Endothelial cell of umbilical vein (primary cell): ENCODE measurements around the gene TMEM120B. TPM values are rescaled to one million over a fixed set of nuclear protein-coding genes. Genes with fewer than 3 reads are reported as not detected.

Source experiments
- BruUV-seq: library from RNA; stranded (reverse); fragments of 400-500 nt; replicated peaks from 2 replicates; lab custom pipeline; 2021; lab: Mats Ljungman, UMichigan
- CTCF ChIA-PET: fragments of 300-600, 350-600 bp; sonication (Branson Sonifier 250); formaldehyde crosslinking; loops from one replicate; lab custom pipeline; 2021; ENCODE audit warnings: antibody characterized with exemption, inconsistent platforms; lab: Charles Lee
- POLR2A ChIA-PET: fragments of 300-600, 350-600 bp; sonication (Branson Sonifier 250); formaldehyde crosslinking; loops from one replicate; lab custom pipeline; 2021; ENCODE audit warnings: antibody characterized with exemption, inconsistent platforms; lab: Charles Lee
- DNase-seq: peaks from one replicate; pipeline ENCODE4 v3.0.0-alpha.2; 2011; ENCODE audit warnings: low read depth, low spot score
- FAIRE-seq: peaks from 2 replicates; lab custom pipeline; 2011; peaks lifted over from hg19 to GRCh38; lab: Jason Lieb, UNC
- H2AFZ ChIP-seq: 2 replicates; pipeline ENCODE4 v1.6.0; 2012; ENCODE audit warnings: low read depth, low read length, control low read depth, inconsistent platforms
- H3K27ac ChIP-seq: 2 replicates; pipeline ENCODE4 v1.5.1; 2011; ENCODE audit warnings: low read depth, mild to moderate bottlenecking, control low read depth, low read length, moderate library complexity; ENCODE audit not compliant: insufficient read depth
- H3K27me3 ChIP-seq, 2 experiments: 2 replicates each; pipeline versions ENCODE4 v1.6.0 to v1.6.1; 2011; ENCODE audit warnings: low read length in 2 of 2, mixed read lengths in 1 of 2; ENCODE audit not compliant: control insufficient read depth in 2 of 2, insufficient read depth in 2 of 2
- H3K36me3 ChIP-seq, 2 experiments: 2 replicates in 1 of 2; 3 replicates in 1 of 2; pipeline ENCODE4 v1.5.1; 2011; ENCODE audit warnings: low read length in 2 of 2, mild to moderate bottlenecking in 1 of 2, moderate library complexity in 1 of 2; ENCODE audit not compliant: control insufficient read depth in 2 of 2, insufficient read depth in 2 of 2; ENCODE audit errors: extremely low read depth in 1 of 2
- H3K4me1 ChIP-seq: 3 replicates; pipeline ENCODE4 v1.5.1; 2011; ENCODE audit warnings: mild to moderate bottlenecking, low read length; ENCODE audit not compliant: control insufficient read depth, insufficient read depth; ENCODE audit errors: extremely low read depth
- H3K4me2 ChIP-seq: 2 replicates; pipeline ENCODE4 v1.6.1; 2011; ENCODE audit warnings: low read length, control low read depth, mixed read lengths; ENCODE audit not compliant: insufficient read depth
- H3K4me3 ChIP-seq, 3 experiments: fragments of 200-600 bp in 1 of 3; sonication (generic), shearing (Covaris generic) in 1 of 3; replicated peaks in 1 of 3; 2 replicates each; pipeline ENCODE4 v1.5.1; 2011 to 2016; ENCODE audit warnings: control low read depth in 3 of 3, low read length in 3 of 3, mild to moderate bottlenecking in 2 of 3, inconsistent platforms in 1 of 3, low read depth in 1 of 3, moderate library complexity in 1 of 3; ENCODE audit not compliant: insufficient read depth in 1 of 3
- H3K79me2 ChIP-seq: 2 replicates; pipeline ENCODE4 v1.6.0; 2012; ENCODE audit warnings: low read length, inconsistent platforms; ENCODE audit not compliant: control insufficient read depth, insufficient read depth
- H3K9ac ChIP-seq: replicated peaks from 2 replicates; pipeline ENCODE3; 2011; ENCODE audit warnings: low read length, control low read depth; ENCODE audit not compliant: insufficient read depth; ENCODE audit errors: extremely low read depth
- H3K9me1 ChIP-seq: replicated peaks from 3 replicates; pipeline ENCODE4 v1.6.0; 2011; ENCODE audit warnings: mild to moderate bottlenecking, low read length; ENCODE audit not compliant: control insufficient read depth, insufficient read depth; ENCODE audit errors: extremely low read depth
- H3K9me3 ChIP-seq: replicated peaks from 2 replicates; pipeline ENCODE4 v1.5.1; 2012; ENCODE audit warnings: low read length, inconsistent platforms; ENCODE audit not compliant: control insufficient read depth, insufficient read depth
- H4K20me1 ChIP-seq: replicated peaks from 2 replicates; pipeline ENCODE3; 2011; ENCODE audit warnings: mild to moderate bottlenecking, low read length; ENCODE audit not compliant: control insufficient read depth, insufficient read depth; ENCODE audit errors: extremely low read depth
- CTCF ChIP-seq, 2 donors: IDR thresholded peaks; 1 replicate in 1 of 2; 2 replicates in 1 of 2; pipeline ENCODE4 v1.5.1; 2011; ENCODE audit warnings: low read length in 2 of 2, mild to moderate bottlenecking in 2 of 2, moderate library complexity in 2 of 2, control low read depth in 1 of 2, inconsistent platforms in 1 of 2, low read depth in 1 of 2; ENCODE audit not compliant: insufficient read depth in 1 of 2; ENCODE audit errors: extremely low read depth in 1 of 2
- EZH2 ChIP-seq: IDR thresholded peaks from 2 replicates; pipeline ENCODE4 v1.6.1; 2012; ENCODE audit warnings: borderline replicate concordance, low read depth, mild to moderate bottlenecking, moderate library complexity, low read length, inconsistent platforms; ENCODE audit not compliant: severe bottlenecking
- FOS ChIP-seq: IDR thresholded peaks from 2 replicates; pipeline ENCODE4 v1.6.1; 2011; ENCODE audit warnings: mild to moderate bottlenecking, low read length, moderate library complexity, borderline replicate concordance; ENCODE audit not compliant: insufficient read depth
- GATA2 ChIP-seq: IDR thresholded peaks from 2 replicates; pipeline ENCODE4 v1.7.0; 2011; ENCODE audit warnings: low read depth, mild to moderate bottlenecking, moderate library complexity, mixed read lengths, low read length; ENCODE audit not compliant: insufficient read length, insufficient read depth
- JUN ChIP-seq: IDR thresholded peaks from 2 replicates; pipeline ENCODE4 v1.6.1; 2011; ENCODE audit warnings: borderline replicate concordance, low read depth; ENCODE audit not compliant: insufficient read length, insufficient read depth
- MAX ChIP-seq: IDR thresholded peaks from 2 replicates; pipeline ENCODE4 v1.6.1; 2011; ENCODE audit not compliant: insufficient read depth, insufficient read length
- MYC ChIP-seq: IDR thresholded peaks from one replicate; pipeline ENCODE4 v1.6.1; 2011; ENCODE audit warnings: mild to moderate bottlenecking, low read depth, low read length
- POLR2A ChIP-seq: IDR thresholded peaks from 2 replicates; pipeline ENCODE4 v1.6.1; 2012; ENCODE audit warnings: low read depth, mild to moderate bottlenecking, control low read depth, low read length
- POLR2AphosphoS5 ChIP-seq: IDR thresholded peaks from 2 replicates; pipeline ENCODE4 v1.6.1; 2012; ENCODE audit warnings: low read depth, mild to moderate bottlenecking, control low read depth, low read length, moderate library complexity; ENCODE audit not compliant: insufficient read depth
- dilution Hi-C: fragments of 300-500 bp; cut with MboI; formaldehyde crosslinking; loops from one replicate; pipeline ENCODE4 v1.15.0; 2019; ENCODE audit warnings: low sequenced_read_pairs; ENCODE audit not compliant: extremely low pct_ligation_motif_present
- intact Hi-C: fragments of 100-400 bp; cut with micrococcal nuclease; formaldehyde crosslinking; loops from one replicate; pipeline ENCODE4 v1.10.0; 2022
- polyA plus RNA-seq, 4 experiments: library from polyadenylated mRNA; depleted of rRNA in 3 of 4; stranded (reverse) in 3 of 4; unstranded in 1 of 4; fragments of >200 nt; gene quantifications; 2 replicates each; pipeline versions ENCODE4 v1.2.1 to v1.2.3, GENCODE V29; 2011 to 2012; ENCODE audit warnings: missing spikeins in 1 of 4
- total RNA-seq: library from RNA; stranded (reverse); gene quantifications from 2 replicates; pipeline ENCODE4 v1.2.3, GENCODE V29; 2021

Gene TMEM120B
- total and polyA plus RNA-seq, 2 donors (not counting 3 experiments of a cell fraction or from before 2014, with no cell fraction given): 10.4 to 12.8 TPM

- TF ChIP-seq GATA2 (no peak), FOS (no peak), POLR2AphosphoS5 (no peak), CTCF (IDR thresholded peaks at IDR 0.05; ENCODE audit: extremely low read depth in 1 of 2, insufficient read depth in 1 of 2, low read depth in 1 of 2, low read length in 2 of 2) (no peak), JUN (no peak), MYC (no peak), MAX (no peak), POLR2A (no peak), EZH2 (no peak)
- intact Hi-C loops (no loop called here), dilution Hi-C loops (no loop called here)
- no peaks in the 10 kb centered on the region for H4K20me1 ChIP-seq
- no peak overlapping the region for H3K4me2 ChIP-seq
- no peaks in the 10 kb centered on the region for H3K36me3 ChIP-seq
- H3K4me1 ChIP-seq: no peaks in the 10 kb centered on the region
- DNase-seq (no peak), FAIRE-seq (no peak)
- POLR2A ChIA-PET: no interaction called here
- H3K27ac ChIP-seq: no peak overlapping the region
- CTCF ChIA-PET: interaction anchor here (1.1 to 4.3 kb wide), 5 partner anchors 12 to 212 kb away, joined by 3 to 22 read pairs (median 5); partner anchors contain the start of genes RHOF and TMEM120B
- no TSS peak for BruUV-seq
- H3K9me3 ChIP-seq: no peaks in the 10 kb centered on the region
- no peak overlapping the region for H2AFZ ChIP-seq
- H3K79me2 ChIP-seq: no peaks in the 10 kb centered on the region
- no peak overlapping the region for H3K4me3 ChIP-seq
- H3K9me1 ChIP-seq: no peaks in the 10 kb centered on the region
- H3K9ac ChIP-seq: no peak overlapping the region
- no peaks in the 10 kb centered on the region for H3K27me3 ChIP-seq
Measured at GRCh38 chr12:121764808-121765207, 52.3 kb downstream of the TMEM120B start.
